Chondrocyte (in vitro differentiated cells): ENCODE measurements around the gene ENKD1. TPM values are rescaled to one million over a fixed set of nuclear protein-coding genes. Genes with fewer than 3 reads are reported as not detected.

Experiments
- DNase-seq: peaks from one replicate; pipeline ENCODE4 v3.0.0; 2021; ENCODE audit warnings: mixed read lengths, low spot score
- H3K27ac Mint-ChIP-seq: one replicate; pipeline ENCODE4 v1.8.0; 2021; ENCODE audit warnings: mild to moderate bottlenecking, moderate library complexity, mixed read lengths; ENCODE audit not compliant: unreplicated experiment
- H3K27me3 Mint-ChIP-seq: 2 replicates; pipeline ENCODE4 v1.8.0; 2021; ENCODE audit warnings: low read depth, mixed read lengths
- H3K36me3 Mint-ChIP-seq: 2 replicates; pipeline ENCODE4 v1.8.0; 2021; ENCODE audit warnings: low read depth, mixed read lengths
- H3K4me1 Mint-ChIP-seq: 2 replicates; pipeline ENCODE4 v1.8.0; 2021; ENCODE audit warnings: low read depth, mild to moderate bottlenecking, mixed read lengths
- H3K4me3 Mint-ChIP-seq: one replicate; pipeline ENCODE4 v1.8.0; 2021; ENCODE audit warnings: mild to moderate bottlenecking, moderate library complexity, mixed read lengths; ENCODE audit not compliant: unreplicated experiment
- H3K9me3 Mint-ChIP-seq: 2 replicates; pipeline ENCODE4 v1.8.0; 2021; ENCODE audit warnings: low read depth, mixed read lengths
- total RNA-seq: library from RNA; stranded (reverse); gene quantifications from 3 replicates; pipeline ENCODE4 v1.2.1, GENCODE V29; 2021
- TF ChIP-seq, protein P1 (sequence below): fragments of 200-600 bp; sonication (generic); IDR thresholded peaks from 2 replicates; pipeline ENCODE4 v1.5.0; 2021; ENCODE audit warnings: antibody characterized with exemption, mild to moderate bottlenecking, moderate library complexity

ENKD1 gene
- total RNA-seq, 1 donor from 2014 or later, result 6.4 TPM

DNA sequence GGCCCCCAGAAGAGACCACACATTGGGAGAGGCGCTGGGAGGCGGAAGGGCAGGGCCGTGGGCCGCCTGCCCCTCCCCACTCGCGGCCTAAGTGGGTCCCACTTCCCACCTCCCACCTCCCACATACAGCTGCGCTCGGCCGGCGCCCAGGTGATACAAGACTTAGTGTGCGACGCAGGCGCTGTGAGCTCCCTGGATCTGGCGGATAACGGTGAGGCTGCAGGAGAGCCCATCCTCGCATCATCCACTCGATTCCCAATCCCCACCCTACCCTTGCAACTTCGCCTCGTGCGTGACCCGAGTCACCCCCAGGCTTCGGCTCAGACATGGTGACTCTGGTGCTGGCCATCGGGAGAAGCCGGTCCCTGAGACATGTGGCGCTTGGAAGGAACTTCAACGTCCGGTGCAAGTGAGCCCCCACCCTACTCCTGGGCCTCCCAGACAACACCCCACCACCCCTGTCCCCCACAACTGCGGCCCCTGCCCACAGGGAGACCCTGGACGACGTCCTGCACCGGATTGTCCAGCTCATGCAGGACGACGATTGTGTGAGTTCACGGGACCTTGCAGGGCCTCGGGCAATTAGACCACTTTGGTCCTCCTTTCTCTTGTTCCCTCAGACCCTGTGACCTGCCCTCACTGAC lies 17.7 kb downstream of the ENKD1 start:
- H3K27ac Mint-ChIP-seq, result no peak overlapping the region
- TF ChIP-seq, protein P1, sequence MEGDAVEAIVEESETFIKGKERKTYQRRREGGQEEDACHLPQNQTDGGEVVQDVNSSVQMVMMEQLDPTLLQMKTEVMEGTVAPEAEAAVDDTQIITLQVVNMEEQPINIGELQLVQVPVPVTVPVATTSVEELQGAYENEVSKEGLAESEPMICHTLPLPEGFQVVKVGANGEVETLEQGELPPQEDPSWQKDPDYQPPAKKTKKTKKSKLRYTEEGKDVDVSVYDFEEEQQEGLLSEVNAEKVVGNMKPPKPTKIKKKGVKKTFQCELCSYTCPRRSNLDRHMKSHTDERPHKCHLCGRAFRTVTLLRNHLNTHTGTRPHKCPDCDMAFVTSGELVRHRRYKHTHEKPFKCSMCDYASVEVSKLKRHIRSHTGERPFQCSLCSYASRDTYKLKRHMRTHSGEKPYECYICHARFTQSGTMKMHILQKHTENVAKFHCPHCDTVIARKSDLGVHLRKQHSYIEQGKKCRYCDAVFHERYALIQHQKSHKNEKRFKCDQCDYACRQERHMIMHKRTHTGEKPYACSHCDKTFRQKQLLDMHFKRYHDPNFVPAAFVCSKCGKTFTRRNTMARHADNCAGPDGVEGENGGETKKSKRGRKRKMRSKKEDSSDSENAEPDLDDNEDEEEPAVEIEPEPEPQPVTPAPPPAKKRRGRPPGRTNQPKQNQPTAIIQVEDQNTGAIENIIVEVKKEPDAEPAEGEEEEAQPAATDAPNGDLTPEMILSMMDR, result no peak
- DNase-seq, result no peak
- H3K36me3 Mint-ChIP-seq, result no peaks in the 10 kb centered on the region
- H3K9me3 Mint-ChIP-seq, result no peaks in the 10 kb centered on the region
- peaks cover 5% of the 10 kb centered on the region for H3K4me1 Mint-ChIP-seq
- no peak overlapping the region for H3K4me3 Mint-ChIP-seq
- peaks cover 10% of the 10 kb centered on the region for H3K27me3 Mint-ChIP-seq

DNA sequence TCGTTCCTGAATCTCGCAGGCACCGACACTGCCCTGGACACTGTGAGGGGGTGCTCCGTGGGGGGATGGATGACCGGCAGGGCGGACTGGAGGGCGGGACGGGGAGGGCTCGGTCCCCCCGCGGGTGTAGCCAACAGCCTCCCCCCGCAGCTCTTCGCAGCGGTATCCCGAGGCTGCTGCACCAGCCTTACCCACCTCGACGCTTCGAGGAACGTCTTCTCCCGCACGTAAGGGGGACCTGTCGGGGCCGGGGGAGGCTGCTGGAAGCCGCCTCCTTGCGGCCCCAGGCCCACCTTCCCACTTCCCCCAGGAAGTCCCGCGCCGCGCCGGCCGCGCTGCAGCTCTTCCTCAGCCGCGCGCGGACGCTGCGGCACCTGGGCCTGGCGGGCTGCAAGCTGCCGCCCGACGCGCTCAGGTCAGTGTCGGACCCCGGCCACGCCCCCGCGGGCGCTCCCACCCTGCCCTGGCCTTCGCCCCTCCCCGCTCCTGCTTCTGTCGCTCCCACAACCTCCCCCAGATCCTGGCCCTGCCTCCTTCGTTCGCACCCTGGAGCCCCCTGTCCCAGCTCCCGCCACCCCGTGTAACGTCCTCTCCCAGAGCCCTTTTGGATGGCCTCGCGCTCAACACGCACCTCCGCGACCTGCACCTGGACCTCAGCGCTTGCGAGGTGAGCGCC lies 18.3 kb downstream of the ENKD1 start:
- no peaks in the 10 kb centered on the region for H3K36me3 Mint-ChIP-seq
- no peak for DNase-seq
- no peak overlapping the region for H3K27ac Mint-ChIP-seq
- H3K4me3 Mint-ChIP-seq, result no peak overlapping the region
- H3K27me3 Mint-ChIP-seq, result peaks cover 8% of the 10 kb centered on the region
- TF ChIP-seq, protein P1, result no peak
- H3K9me3 Mint-ChIP-seq, result no peaks in the 10 kb centered on the region
- peaks cover 2% of the 10 kb centered on the region for H3K4me1 Mint-ChIP-seq

DNA sequence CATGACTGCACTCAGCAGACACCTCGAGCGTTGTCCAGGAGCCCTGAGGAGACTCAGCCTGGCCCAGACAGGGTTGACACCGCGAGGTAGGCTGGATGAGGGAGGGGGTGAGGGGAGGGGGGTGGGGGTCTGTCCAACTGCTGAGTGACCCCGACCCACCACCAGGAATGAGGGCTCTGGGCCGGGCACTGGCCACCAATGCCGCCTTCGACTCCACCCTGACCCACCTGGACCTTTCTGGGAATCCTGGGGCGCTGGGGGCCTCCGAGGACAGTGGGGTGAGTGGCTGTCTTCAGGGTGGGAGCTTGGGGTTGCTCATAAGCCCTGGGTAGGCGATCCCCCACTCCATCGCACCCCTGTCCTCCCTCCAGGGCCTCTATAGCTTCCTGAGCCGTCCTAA lies 18.9 kb downstream of the ENKD1 start:
- no peaks in the 10 kb centered on the region for H3K36me3 Mint-ChIP-seq
- no peaks in the 10 kb centered on the region for H3K9me3 Mint-ChIP-seq
- H3K27ac Mint-ChIP-seq, result no peak overlapping the region
- H3K4me3 Mint-ChIP-seq, result no peak overlapping the region
- peaks cover 8% of the 10 kb centered on the region for H3K27me3 Mint-ChIP-seq
- DNase-seq, result no peak
- peaks cover 2% of the 10 kb centered on the region for H3K4me1 Mint-ChIP-seq
- TF ChIP-seq, protein P1, result no peak

DNA sequence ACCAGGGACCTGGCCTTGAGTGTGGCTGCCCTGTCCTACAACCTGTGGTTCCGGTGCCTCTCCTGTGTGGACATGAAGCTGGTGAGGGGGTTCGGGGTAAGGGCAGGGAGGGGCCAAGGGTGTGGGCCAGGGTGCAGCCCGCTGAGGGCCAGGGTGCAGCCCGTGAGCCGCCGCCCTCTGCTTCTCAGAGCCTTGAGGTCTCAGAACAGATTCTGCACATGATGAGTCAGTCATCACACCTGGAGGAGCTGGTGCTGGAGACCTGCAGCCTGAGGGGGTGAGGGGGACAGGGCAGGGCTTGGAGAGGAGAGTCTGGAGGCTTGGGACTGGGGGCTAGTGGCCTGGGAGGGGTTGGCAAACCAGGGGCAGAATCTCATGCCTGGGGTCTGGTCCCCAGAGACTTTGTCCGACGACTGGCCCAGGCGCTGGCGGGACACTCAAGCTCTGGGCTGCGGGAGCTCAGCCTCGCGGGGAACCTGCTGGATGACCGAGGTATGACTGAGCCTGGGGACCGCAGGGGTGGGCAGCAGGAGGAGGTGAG lies 19.4 kb downstream of the ENKD1 start:
- no peak for DNase-seq
- TF ChIP-seq, protein P1, result no peak
- Mint-ChIP-seq H3K27ac (no peak overlapping the region), H3K4me1 (peaks cover 6% of the 10 kb centered on the region), H3K27me3 (peaks cover 8% of the 10 kb centered on the region), H3K9me3 (no peaks in the 10 kb centered on the region), H3K4me3 (no peak overlapping the region), H3K36me3 (no peaks in the 10 kb centered on the region)

DNA sequence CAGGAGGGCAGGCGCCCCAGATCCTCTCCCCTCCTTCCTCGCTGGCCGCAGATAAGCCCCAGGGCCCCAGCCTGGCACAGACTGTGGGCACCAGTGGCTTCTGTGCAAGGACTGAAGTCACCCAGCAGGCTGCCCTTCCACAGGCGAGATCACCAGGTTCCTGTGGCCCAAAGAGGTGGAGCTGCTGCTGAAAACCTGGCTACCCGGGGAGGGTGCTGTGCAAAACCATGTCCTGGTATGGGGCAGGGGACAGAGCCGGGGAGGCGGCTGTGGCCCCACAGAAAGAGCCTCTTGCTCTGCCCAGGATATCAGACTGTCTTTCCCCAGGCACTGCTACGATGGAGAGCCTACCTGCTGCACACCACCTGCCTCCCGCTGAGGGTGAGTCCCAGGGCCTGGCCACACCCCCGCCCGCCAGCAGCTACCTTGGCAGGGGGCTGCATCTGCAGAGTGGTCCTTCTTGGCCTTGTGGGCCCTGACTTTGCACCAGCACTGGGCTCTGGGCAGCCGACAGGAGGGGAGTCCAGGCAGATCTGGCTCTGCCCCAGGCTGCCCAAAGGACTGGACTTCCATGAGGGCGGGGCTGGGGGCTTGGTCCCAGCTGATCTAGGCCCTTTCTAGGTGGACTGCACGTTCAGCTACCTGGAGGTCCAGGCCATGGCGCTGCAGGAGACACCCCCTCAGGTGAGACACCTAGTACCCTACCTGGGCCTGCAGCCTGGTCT lies 21.0 kb downstream of the ENKD1 start:
- Mint-ChIP-seq H3K9me3 (no peaks in the 10 kb centered on the region), H3K4me1 (peaks cover 9% of the 10 kb centered on the region), H3K27ac (no peak overlapping the region), H3K27me3 (peaks cover 3% of the 10 kb centered on the region), H3K36me3 (no peaks in the 10 kb centered on the region), H3K4me3 (no peak overlapping the region)
- DNase-seq, result no peak
- TF ChIP-seq, protein P1, result no peak
